Gastrocnemius medialis (tissue), 4 donors: ENCODE measurements around the gene YAE1. TPM values are rescaled to one million over a fixed set of nuclear protein-coding genes. Genes with fewer than 3 reads are reported as not detected.

ENCODE experiments used
- ATAC-seq, 2 donors: fragments of 150-250 bp; one replicate each; pipeline ENCODE4 v1.9.1; 2016
- DNase-seq, 2 donors: peaks; one replicate each; pipeline ENCODE4 v3.0.0-alpha.2; 2019
- H3K27ac ChIP-seq, 4 donors: fragments of 200-600 bp; sonication (generic); 1 replicate in 1 of 4; 2 replicates in 3 of 4; pipeline ENCODE4 v1.5.1; 2016 to 2018; ENCODE audit warnings: mild to moderate bottlenecking in 2 of 4, moderate library complexity in 1 of 4
- H3K27me3 ChIP-seq, 3 donors: fragments of 200-600 bp; sonication (generic) in 2 of 3; 1 replicate in 1 of 3; 2 replicates in 2 of 3; pipeline versions ENCODE4 v1.5.1 to v1.6.0; 2016 to 2019; ENCODE audit warnings: mild to moderate bottlenecking in 1 of 3, moderate library complexity in 1 of 3
- H3K36me3 ChIP-seq, 2 donors: fragments of 200-600 bp; sonication (generic) in 1 of 2; one replicate each; pipeline ENCODE4 v1.5.1; 2017 to 2018
- H3K4me1 ChIP-seq, 2 donors: fragments of 200-600 bp; sonication (generic) in 1 of 2; one replicate each; pipeline ENCODE4 v1.5.1; 2016 to 2017; ENCODE audit warnings: mild to moderate bottlenecking in 2 of 2
- H3K4me3 ChIP-seq, 4 donors: fragments of 200-600 bp; sonication (generic) in 3 of 4; 1 replicate in 1 of 4; 2 replicates in 3 of 4; pipeline ENCODE4 v1.5.1; 2016 to 2019; ENCODE audit warnings: mild to moderate bottlenecking in 2 of 4
- H3K9me3 ChIP-seq, 3 donors: fragments of 200-600 bp; sonication (generic) in 2 of 3; 1 replicate in 1 of 3; 2 replicates in 2 of 3; pipeline ENCODE4 v1.5.1; 2016 to 2019
- CTCF ChIP-seq, 5 experiments: fragments of 450-650 bp in 3 of 5; fragments of 200-600 bp in 2 of 5; sonication (generic) in 2 of 5; IDR thresholded peaks in 4 of 5; conservative IDR thresholded peaks in 1 of 5; 1 replicate in 4 of 5; 2 replicates in 1 of 5; pipeline ENCODE4 v1.5.1; 2016 to 2019; ENCODE audit warnings: antibody characterized with exemption in 5 of 5, mild to moderate bottlenecking in 3 of 5, moderate library complexity in 3 of 5
- POLR2A ChIP-seq, 2 donors: fragments of 450-650 bp; IDR thresholded peaks; one replicate each; pipeline ENCODE4 v1.6.1; 2017; ENCODE audit warnings: antibody characterized with exemption in 2 of 2, mild to moderate bottlenecking in 2 of 2, moderate library complexity in 2 of 2
- in situ Hi-C, 4 donors: fragments of 200-750 bp; cut with MboI; loops; one replicate each; pipeline versions ENCODE4 v1.15.0 to v1.8.0; 2017; ENCODE audit warnings: low sequenced_read_pairs in 4 of 4
- intact Hi-C: fragments of 100-400 bp; cut with DNase I; formaldehyde crosslinking; loops from one replicate; pipeline ENCODE4 v1.15.1; 2023; ENCODE audit warnings: low total_unique reads
- total RNA-seq, 4 donors: library from RNA; depleted of rRNA; stranded (reverse); fragments of >200 nt; gene quantifications; one replicate each; pipeline versions ENCODE4 v1.1.0 to v1.2.3, GENCODE V29; 2016

Gene YAE1
- total RNA-seq, 4 donors from 2014 or later: 4.6 to 20.2 (median 10.2) TPM

DNA sequence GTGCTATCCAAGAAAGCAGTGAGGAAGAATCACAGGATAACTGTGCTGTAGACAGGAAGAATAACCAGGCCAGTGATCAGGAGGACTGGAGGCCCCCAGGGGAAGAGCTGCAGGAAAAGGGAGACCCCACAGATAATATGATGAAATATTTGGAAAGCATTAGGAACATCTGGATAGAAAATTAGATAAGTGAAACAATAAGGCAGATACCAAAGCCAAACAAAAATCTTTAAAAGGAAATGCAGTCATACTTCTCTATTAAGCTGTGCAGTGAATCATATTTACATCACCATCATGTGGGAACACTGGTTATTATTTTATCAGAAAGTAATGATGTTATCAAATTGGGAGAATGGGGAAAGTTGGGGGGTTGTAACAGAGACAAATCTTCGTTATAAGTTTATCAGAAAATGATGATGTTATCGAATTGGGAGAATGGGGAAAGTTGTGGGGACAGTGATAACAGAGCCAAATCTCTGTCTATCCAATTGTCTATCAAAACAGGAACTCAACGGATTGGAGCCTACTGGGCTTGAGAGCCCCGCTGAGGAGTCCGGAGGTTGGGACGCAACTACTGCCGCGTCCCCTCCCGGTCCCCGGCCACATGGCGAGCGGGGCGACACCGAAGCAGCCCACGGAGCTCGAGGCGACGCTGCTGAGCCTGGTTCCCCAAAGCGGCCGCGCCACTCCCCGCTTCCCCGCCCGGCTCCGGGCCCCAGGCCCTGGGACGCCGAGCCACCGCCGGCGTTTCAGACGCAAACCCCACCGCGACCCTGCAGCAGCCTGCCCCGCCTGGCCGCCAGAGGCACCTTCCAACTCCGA is 43.1 kb downstream of the YAE1 start:
- TF ChIP-seq POLR2A (IDR thresholded peaks at IDR 0.05) (no peak), CTCF (IDR thresholded peaks at IDR 0.05 in 4 of 5, conservative IDR thresholded peaks at IDR 0.05 in 1 of 5) (no peak)
- H3K9me3 ChIP-seq: no peaks in the 10 kb centered on the region
- peak in 1 of 2 donors; percentile 72 for ATAC-seq
- no peaks in the 10 kb centered on the region for H3K36me3 ChIP-seq
- H3K4me1 ChIP-seq: no peaks in the 10 kb centered on the region
- in situ Hi-C loops: no loop called here
- DNase-seq: no peak
- peak overlapping the region in 2 of 4 donors; percentile 45 to 51 for H3K27ac ChIP-seq
- peak overlapping the region; percentile 22 to 55 (median 36) for H3K4me3 ChIP-seq
- H3K27me3 ChIP-seq: peaks cover 4 to 15% (median 9%) of the 10 kb centered on the region in 3 donors
- intact Hi-C loops: no loop called here

GRCh38 chr7:39609935-39610263 is 43.7 kb downstream of the YAE1 start:
- no peaks in the 10 kb centered on the region for H3K9me3 ChIP-seq
- TF ChIP-seq CTCF (IDR thresholded peaks at IDR 0.05 in 4 of 5, conservative IDR thresholded peaks at IDR 0.05 in 1 of 5): no peak
- TF ChIP-seq POLR2A (IDR thresholded peaks at IDR 0.05): no peak
- H3K4me3 ChIP-seq: peak overlapping the region; percentile 22 to 55 (median 36)
- in situ Hi-C loops: no loop called here
- H3K27me3 ChIP-seq: peaks cover 4 to 15% (median 9%) of the 10 kb centered on the region in 3 donors
- intact Hi-C loops: no loop called here
- H3K4me1 ChIP-seq: no peaks in the 10 kb centered on the region
- ATAC-seq (no peak), DNase-seq (no peak)
- H3K36me3 ChIP-seq: no peaks in the 10 kb centered on the region
- H3K27ac ChIP-seq: peak overlapping the region in 2 of 4 donors; percentile 45 to 51

GRCh38 chr7:39613577-39613976 is 47.4 kb downstream of the YAE1 start:
- Histone ChIP-seq H3K27ac (no peak overlapping the region), H3K9me3 (no peaks in the 10 kb centered on the region), H3K27me3 (peaks cover 0 to 13% (median 4%) of the 10 kb centered on the region in 3 donors), H3K4me3 (no peak overlapping the region), H3K4me1 (no peaks in the 10 kb centered on the region), H3K36me3 (no peaks in the 10 kb centered on the region)
- ATAC-seq: no peak
- in situ Hi-C loops: no loop called here
- no peak for DNase-seq
- intact Hi-C loops: no loop called here
- TF ChIP-seq CTCF (IDR thresholded peaks at IDR 0.05 in 4 of 5, conservative IDR thresholded peaks at IDR 0.05 in 1 of 5) (no peak), POLR2A (IDR thresholded peaks at IDR 0.05) (no peak)

GRCh38 chr7:39614299-39614698 is 48.1 kb downstream of the YAE1 start:
- Histone ChIP-seq H3K27me3 (peaks cover 0 to 13% (median 4%) of the 10 kb centered on the region in 3 donors), H3K36me3 (no peaks in the 10 kb centered on the region), H3K4me1 (no peaks in the 10 kb centered on the region), H3K27ac (no peak overlapping the region), H3K9me3 (no peaks in the 10 kb centered on the region), H3K4me3 (no peak overlapping the region)
- intact Hi-C loops: no loop called here
- no peak for TF ChIP-seq CTCF (IDR thresholded peaks at IDR 0.05 in 4 of 5, conservative IDR thresholded peaks at IDR 0.05 in 1 of 5)
- TF ChIP-seq POLR2A (IDR thresholded peaks at IDR 0.05): no peak
- in situ Hi-C loops: no loop called here
- DNase-seq (no peak), ATAC-seq (no peak)
